GM12864 (cell line): ENCODE measurements around the gene DGKI.

Experiments used
- DNase-seq: peaks from one replicate; pipeline ENCODE4 v3.0.0-alpha.2; 2011; ENCODE audit warnings: low read depth
- H3K4me3 ChIP-seq: 2 replicates; pipeline ENCODE4 v1.5.1; 2011; ENCODE audit warnings: mild to moderate bottlenecking, low read depth, low read length, control low read depth
- CTCF ChIP-seq: IDR thresholded peaks from 2 replicates; pipeline ENCODE4 v1.5.1; 2011; ENCODE audit warnings: low read depth, mild to moderate bottlenecking, moderate library complexity, low read length, control low read depth, inconsistent platforms; ENCODE audit errors: missing control alignments

DGKI gene

GRCh38 chr7:137434530-137434929, 412.2 kb downstream of the DGKI start:
- H3K4me3 ChIP-seq = no peak overlapping the region
- DNase-seq = no peak
- no peak for TF ChIP-seq CTCF

DNA sequence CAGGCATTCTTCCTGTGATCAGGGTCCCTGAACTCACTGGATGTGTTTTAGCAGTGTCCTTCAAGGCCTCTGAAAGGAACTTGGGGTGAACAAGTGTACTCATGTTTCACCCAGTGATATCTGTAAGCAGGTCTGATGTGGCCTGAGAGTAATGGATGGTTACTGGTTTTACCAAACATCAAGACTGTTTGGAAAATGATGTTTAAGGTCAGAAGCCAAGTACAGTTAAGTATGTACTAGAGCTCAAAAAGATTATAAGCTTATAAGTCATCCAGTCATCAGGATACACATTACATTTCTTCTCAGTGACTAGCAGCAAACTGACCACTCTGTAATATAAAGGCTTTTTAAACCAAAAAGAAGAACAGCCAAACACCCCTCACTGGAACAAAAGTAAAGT, 423.5 kb downstream of the DGKI start:
- no peak for TF ChIP-seq CTCF
- H3K4me3 ChIP-seq = no peak overlapping the region
- no peak for DNase-seq

DNA sequence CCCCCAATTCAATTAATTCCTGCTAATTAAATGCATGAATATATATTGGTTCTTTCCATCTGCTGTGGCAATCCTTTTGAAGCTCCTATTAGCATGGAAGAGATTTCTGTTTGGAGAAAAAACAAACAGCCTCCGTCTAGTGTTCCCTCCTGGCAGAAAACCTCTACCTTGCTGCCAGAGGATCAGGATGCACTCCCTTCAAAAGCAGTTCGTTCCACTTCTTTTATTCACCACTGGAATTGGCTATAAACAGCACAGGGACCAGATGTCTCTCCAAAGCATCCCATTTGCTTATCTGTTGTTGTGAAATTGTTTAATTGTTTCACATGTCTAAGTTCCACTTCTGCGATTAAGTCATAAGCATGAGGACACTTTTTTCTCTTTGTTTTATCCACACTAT, 425.4 kb downstream of the DGKI start:
- DNase-seq = no peak
- no peak for TF ChIP-seq CTCF
- no peak overlapping the region for H3K4me3 ChIP-seq

DNA sequence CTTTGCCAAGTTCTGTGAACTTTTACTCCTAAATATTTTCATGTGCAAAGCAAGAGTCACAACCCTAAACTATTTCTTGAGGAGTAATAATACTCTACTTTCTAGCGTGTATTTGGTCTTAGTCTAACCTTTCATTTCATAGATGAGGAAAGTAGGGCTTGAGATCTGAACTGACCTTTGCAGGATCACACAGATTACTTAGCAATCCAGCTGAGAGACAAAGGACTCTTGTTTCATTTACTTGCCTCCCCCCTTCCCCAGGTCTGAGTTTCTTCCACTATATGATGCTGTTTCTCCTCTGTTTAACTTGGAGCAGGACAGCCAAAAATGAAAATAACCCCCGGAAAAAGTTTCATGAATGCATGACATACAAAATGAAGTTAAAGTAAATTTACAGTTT, 427.9 kb downstream of the DGKI start:
- no peak overlapping the region for H3K4me3 ChIP-seq
- TF ChIP-seq CTCF = no peak
- DNase-seq = no peak

- no peak for TF ChIP-seq CTCF
- DNase-seq = no peak
- H3K4me3 ChIP-seq = no peak overlapping the region
These were observed 429.3 kb downstream of the DGKI start for GRCh38 chr7:137417464-137417863.

DNA sequence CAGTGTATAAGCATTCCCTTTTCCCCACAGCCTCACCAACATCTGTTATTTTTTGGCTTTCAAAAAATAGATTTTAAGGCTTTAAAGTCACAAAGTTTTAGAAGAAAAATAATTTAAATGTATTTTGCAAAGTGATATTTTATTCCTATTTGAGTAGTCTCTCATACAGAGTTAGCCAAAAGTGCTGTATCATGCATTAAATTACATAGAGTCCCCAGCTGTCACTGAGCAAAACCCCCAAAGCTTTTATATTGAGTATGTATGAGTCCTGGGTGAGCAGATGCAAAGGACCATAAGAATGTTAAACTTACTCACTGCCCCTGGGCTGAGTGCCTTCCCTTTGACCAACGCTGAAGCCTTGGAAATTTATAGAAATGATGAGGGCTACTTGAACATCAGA, 432.9 kb downstream of the DGKI start:
- DNase-seq = no peak
- no peak for TF ChIP-seq CTCF
- H3K4me3 ChIP-seq = no peak overlapping the region

GRCh38 chr7:137411446-137411845, 435.3 kb downstream of the DGKI start:
- H3K4me3 ChIP-seq = no peak overlapping the region
- DNase-seq = no peak
- no peak for TF ChIP-seq CTCF
